Esophagus mucosa (tissue), 1 donor: ENCODE results near the gene ZNF3. TPM values are rescaled to one million over a fixed set of nuclear protein-coding genes. Genes with fewer than 3 reads are reported as not detected.

Experiments used
- ATAC-seq: fragments of 200-7000 bp; cut with Tn5 transposase; one replicate; pipeline ENCODE4 v1.9.1; 2020
- total RNA-seq: library from RNA; stranded (reverse); gene quantifications from one replicate; pipeline ENCODE4 v1.2.4, GENCODE V29; 2023
- donor health status: DM: yes; HTN: yes; CAD: no.

The ZNF3 gene
- total RNA-seq, 1 donor from 2014 or later: 12.4 TPM

- ATAC-seq: peak; percentile 68
These were observed 7.3 kb upstream of the ZNF3 start, which contains the start of gene COPS6 for GRCh38 chr7:100088621-100089457. Gene COPS6 (plus strand): TSS chr7:100088969. CDS start chr7:100088991, 22 bp downstream.

GRCh38 chr7:100088095-100088620 lies 6.6 kb upstream of the ZNF3 start:
- no peak for ATAC-seq

- no peak for ATAC-seq
These were observed 5.7 kb upstream of the ZNF3 start for GRCh38 chr7:100087055-100087750.

GRCh38 chr7:100085515-100085914 lies 4.0 kb upstream of the ZNF3 start:
- no peak for ATAC-seq

GRCh38 chr7:100082978-100083377 lies 1.5 kb upstream of the ZNF3 start:
- no peak for ATAC-seq

- ATAC-seq: no peak
These were observed 502 bp downstream of the ZNF3 start for GRCh38 chr7:100080907-100081534.

- no peak for ATAC-seq
These were observed 2.4 kb downstream of the ZNF3 start for GRCh38 chr7:100079024-100079560.

- ATAC-seq: no peak
These were observed 4.3 kb downstream of the ZNF3 start for GRCh38 chr7:100077205-100077604.

- no peak for ATAC-seq
These were observed 6.1 kb downstream of the ZNF3 start for GRCh38 chr7:100075418-100075817.

- no peak for ATAC-seq
These were observed 6.7 kb downstream of the ZNF3 start for GRCh38 chr7:100074841-100075240.

GRCh38 chr7:100072462-100072861 lies 9.1 kb downstream of the ZNF3 start:
- ATAC-seq: no peak

GRCh38 chr7:100071018-100071723 lies 10.4 kb downstream of the ZNF3 start:
- no peak for ATAC-seq

- no peak for ATAC-seq
These were observed 11.5 kb downstream of the ZNF3 start for GRCh38 chr7:100069991-100070390.

- ATAC-seq: no peak
These were observed 14.6 kb downstream of the ZNF3 start for GRCh38 chr7:100066953-100067352.

GRCh38 chr7:100065452-100066186 lies 15.9 kb downstream of the ZNF3 start:
- peak; percentile 16 for ATAC-seq

GRCh38 chr7:100064162-100064561 lies 17.4 kb downstream of the ZNF3 start:
- no peak for ATAC-seq

- ATAC-seq: no peak
These were observed 18.1 kb downstream of the ZNF3 start for GRCh38 chr7:100063376-100063775.

- ATAC-seq: no peak
These were observed 19.9 kb downstream of the ZNF3 start for GRCh38 chr7:100061518-100062193.

- ATAC-seq: no peak
These were observed 22.2 kb downstream of the ZNF3 start for GRCh38 chr7:100059251-100059739.

- no peak for ATAC-seq
These were observed 24.5 kb downstream of the ZNF3 start for GRCh38 chr7:100057006-100057405.

GRCh38 chr7:100053215-100053614 lies 28.3 kb downstream of the ZNF3 start:
- peak; percentile 82 for ATAC-seq
